NCI-H2196 treated with DMSO at 0.1 percent for 48 hours (cell line): ENCODE data around the gene RAB27B.
"Not testable (repeated sequence)": the region's sequence is repeated elsewhere in the genome, so short reads cannot be mapped to it uniquely, and the experiment has no call there.

ENCODE experiments used
- DNase-seq: peaks from one replicate; lab custom pipeline; 2025; ENCODE audit not compliant: unreplicated experiment; lab: John Stamatoyannopoulos, UW

RAB27B gene, protein sequence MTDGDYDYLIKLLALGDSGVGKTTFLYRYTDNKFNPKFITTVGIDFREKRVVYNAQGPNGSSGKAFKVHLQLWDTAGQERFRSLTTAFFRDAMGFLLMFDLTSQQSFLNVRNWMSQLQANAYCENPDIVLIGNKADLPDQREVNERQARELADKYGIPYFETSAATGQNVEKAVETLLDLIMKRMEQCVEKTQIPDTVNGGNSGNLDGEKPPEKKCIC

DNA sequence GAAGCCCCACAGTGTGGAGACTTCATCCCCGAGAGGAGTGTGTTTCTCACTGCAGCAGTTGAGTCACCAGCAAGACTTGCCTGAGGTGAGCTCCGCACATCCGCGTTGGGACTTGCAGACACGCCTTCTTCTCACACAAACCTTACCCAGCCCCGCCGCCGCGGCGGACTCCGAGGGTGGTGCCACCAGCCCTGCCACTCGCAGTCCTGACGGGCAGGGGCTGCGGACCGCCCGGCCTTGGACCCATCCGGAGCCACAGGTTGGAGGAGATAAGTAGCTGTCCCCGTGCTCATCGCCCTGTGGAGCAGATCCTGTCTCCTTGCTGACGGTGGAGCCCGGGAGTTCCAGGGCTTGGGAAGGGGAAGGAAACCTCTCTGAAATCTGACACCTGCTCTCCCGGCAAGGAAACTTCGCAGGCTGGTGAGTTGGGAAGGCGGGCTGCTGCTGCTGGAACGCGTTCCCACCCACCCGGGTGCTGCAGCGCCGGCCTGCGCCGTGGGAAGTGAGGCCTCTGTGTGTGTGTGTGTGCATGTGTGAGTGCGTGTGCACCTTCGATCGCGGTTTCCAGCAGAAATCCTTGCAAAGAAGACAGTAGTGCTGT is at the start of gene RAB27B:
TSS of gene RAB27B (plus strand) at position 197 of the 601 bp plus-strand sequence. CDS start 49,109 bp downstream, outside the sequence.
- DNase-seq = no peak

DNA sequence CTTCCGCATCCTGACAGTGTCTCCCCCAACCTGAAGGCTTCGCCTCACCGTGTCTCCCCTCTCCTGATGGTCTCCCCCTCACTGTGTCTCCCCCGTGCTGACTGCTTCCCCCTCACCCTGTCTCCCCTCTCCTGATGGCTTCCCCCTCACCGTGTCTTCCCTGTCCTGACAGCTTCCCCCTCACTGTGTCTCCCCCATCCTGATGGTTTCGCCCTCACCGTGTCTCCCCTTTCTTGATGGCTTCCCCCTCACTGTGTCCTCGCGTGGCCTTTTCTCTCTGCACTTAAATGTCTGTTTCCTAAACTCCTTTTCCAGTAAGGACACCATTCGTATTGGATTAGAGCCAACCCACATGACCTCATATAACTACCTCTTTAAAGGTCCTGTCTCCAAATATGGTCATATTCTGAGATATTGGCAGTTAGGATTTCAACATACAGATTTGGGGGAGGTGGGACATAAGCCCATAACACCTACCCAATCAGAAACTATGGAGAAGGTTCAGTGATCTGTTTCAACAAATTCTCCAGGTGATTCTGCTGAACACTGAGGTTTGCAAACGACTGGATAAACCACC is 47.9 kb upstream of the RAB27B start:
- DNase-seq = no peak

DNA sequence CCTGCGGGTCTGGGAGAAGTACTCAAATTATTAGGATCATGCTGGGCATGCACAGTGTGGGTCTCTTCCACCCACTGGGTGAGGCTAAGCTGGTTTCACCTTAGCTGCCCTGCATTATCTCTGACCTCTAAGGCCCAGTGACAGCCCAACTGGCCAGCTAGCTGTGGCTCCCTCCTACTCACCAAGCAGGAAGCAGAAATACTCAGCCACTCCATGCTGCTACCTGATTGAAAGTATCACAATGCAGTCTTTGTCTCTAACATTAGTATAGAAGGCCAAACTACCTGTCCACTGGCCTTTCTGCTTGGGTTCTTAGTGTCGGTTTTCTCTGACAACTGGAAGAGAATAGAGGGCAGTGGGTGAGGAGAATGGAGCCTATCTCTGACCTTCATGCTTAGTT is 47.3 kb upstream of the RAB27B start:
- no peak for DNase-seq

DNA sequence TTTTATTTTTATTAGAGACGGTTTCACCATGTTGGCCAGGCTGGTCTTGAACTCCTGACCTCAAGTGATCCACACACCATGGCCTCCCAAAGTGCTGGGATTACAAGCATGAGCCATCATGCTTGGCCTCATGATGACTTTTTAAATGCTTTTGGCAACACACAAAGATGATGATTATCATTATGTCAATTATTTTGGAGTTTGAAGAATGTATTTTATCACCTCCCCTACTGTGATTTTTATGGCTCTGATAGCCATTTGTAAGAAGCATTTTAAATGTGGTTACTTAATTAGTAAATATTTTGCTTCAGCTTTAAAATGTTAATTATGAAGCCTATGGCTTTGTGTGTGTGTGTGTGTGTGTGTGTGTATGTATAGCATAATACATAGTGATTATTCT is 45.1 kb upstream of the RAB27B start:
- no peak for DNase-seq

DNA sequence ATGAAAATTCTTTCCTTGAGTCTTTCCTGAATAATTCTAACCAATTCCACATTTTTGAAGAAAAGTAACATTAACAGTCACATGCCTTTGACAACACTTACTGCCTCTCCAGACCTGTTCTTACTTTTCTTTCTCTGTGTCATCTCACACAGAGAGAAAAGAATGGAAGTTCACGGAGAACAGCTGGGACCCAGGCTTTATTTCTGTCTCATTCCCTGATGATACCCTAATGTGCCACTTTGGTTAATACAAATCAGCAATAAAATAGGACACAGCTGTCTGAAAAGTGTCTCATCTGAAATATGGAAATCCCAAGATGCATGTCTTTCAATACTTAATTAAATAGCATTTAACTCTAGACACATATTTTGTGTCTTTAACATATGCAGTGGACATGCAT is 42.1 kb upstream of the RAB27B start:
- DNase-seq = no peak

DNA sequence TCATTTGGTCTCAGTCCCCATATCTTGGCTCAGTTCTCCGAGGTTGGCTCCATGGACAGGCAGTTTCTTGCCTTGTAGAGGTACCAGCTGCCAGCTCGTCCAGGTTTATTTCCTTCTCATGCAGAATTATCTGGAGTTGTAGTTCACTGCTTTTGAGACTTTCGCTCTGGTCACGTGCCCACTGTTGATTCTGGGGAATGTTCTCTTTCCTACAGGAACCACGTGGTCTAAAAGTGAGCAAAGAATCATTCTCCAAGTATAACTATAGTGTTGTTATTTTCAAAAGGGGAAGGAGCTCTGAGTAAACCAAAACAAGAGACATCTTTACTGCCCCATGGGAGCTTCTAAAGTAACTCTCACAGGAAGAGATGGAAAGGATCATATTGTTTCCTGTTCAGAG is 41.2 kb upstream of the RAB27B start:
- DNase-seq = no peak

DNA sequence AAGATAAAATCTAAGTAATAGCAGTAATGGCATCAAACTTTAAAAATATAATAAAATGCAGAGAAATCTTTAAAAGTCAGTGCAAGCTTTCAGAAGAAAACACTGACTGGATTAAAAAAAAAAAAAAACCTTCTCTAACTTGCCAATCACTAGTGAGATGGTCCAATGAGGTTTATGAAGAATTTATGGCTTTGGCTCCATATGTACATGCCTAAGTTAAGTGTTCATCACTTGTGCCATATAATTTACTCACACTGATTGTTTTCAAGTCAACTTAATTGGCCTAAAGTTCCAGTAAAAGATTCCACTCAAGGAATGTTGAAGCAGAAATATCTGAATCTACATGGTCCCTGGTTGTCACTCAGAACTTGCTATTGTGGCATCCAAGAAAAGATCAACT is 40.7 kb upstream of the RAB27B start:
- no peak for DNase-seq

DNA sequence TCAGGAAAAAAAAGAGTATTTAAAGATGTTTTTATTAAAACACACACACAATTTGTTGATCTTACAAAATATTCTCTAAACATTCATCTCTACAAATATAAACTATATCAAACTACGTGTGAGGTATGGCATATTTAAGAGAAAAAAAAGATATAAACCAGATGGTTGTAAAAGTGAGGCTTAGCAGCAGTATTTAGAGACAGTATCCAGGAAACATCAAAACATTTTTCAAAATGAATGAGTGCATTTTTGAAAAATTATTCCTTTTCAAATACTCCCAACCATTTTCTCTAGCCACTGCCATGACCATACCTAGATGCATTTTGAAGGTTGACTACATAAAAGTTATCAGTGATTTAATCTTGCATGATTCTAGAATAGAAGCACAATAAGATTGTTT is 38.2 kb upstream of the RAB27B start:
- no peak for DNase-seq

DNA sequence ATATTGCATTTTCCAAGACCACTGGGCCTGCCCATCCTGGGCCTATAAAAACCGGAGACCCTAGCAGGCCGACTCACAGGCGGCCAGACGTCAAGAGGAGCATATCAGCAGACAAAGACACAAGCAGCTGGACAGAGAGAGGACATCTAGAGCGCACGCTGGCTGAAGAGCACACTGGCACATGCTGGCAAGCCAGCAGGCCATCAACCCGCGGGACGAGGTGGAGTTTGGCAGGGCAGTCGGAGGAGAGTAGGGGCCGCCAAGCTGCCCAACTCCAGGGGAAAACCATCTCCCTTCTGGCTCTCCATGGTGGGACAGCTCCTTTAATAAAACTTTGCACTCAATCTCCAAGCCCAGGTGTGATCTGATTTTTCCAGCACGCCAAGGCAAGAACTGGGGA is 36.6 kb upstream of the RAB27B start:
- no peak for DNase-seq

DNA sequence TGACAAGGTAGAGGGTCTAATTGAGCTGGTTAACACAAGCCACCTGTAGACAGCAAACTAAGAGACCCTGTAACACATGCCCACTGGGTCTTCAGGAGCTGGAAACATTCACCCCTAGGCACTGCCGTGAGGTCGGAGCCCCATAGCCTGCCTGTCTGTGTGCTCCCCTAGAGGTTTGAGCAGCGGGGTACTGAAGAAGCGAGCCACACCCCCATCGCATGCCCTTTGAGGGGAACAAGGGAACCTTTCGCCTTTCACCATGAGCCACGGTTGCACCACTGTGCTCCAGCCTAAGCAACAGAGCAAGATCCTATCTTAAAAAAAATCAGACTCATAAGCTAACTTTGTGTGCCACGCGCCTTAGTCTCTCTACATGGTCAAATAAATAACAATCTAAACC is 36.2 kb upstream of the RAB27B start:
- no peak for DNase-seq

DNA sequence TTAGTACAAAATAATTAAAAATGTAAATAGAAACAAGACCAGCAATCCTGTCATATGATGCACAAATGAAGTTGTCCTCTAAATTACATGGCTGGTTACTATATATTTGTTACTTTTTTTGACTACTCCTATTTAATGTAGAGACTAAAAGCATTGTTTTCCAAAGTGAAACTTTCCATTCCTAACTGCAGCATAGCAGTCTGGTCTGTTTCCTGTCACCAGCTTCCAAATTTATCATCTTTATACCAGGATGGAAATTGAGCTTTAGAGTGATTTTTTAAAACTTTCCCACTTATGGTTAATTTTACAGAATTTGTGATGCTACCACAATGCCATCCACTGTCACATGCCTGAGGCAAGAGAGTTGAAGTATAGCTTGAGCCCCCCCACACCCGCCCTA is 33.5 kb upstream of the RAB27B start:
- no peak for DNase-seq

DNA sequence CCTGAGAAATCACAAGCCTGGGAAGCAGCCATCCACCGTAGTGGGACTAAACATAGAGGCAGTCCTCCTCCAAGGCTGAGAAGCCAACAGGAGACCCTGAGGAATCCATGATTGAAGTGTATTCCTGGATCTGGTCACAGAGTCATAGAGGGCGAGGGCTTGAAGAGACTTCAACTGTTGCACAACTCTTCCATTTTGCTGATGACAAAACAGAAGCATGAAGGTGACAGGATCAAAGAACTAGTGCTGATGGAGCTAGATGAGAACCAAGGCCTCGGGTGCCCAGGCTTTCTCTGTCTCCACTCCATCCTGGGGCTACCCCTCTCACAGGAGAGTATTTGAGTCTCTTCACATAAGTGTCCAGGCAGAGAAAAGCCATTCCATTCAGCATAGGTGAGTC is 30.1 kb upstream of the RAB27B start:
- DNase-seq = no peak

DNA sequence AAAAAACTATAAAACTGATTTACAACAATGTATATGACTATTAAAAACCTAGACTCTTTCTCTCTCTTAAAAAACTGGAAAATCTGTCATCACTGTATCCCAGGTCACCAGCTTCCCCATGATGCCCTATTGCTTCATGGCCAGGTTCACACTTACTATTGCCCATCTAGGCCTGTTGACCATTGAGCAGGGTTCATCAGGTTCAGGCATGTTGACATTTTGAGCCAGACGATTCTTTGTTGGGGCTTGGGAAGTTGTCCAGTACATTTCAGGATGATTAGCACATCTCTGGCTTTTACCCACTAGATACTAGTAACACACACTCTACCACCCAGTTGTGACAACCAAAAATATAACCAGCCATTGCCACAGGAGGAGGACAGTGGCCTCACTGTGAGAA is 26.9 kb upstream of the RAB27B start:
- DNase-seq = no peak

DNA sequence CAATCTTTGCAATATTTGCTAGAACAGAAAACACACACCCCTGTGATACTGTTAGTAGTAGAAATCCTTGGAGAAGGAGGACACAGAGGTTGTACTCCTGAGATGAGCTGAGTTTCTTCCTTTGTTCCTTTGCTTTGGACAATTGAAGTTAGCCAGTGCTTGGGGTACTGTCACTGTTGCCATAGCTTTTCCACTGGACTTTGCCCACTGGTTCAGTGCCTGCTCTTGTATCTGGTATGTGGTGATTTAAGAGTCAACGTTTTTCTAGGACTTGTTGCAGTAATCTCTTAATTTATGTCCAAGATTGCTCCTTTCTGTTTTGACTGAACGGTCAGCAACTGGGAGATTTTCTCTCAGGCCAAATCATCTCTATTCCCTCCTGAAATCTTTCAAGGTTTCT is 26.1 kb upstream of the RAB27B start:
- DNase-seq = no peak

DNA sequence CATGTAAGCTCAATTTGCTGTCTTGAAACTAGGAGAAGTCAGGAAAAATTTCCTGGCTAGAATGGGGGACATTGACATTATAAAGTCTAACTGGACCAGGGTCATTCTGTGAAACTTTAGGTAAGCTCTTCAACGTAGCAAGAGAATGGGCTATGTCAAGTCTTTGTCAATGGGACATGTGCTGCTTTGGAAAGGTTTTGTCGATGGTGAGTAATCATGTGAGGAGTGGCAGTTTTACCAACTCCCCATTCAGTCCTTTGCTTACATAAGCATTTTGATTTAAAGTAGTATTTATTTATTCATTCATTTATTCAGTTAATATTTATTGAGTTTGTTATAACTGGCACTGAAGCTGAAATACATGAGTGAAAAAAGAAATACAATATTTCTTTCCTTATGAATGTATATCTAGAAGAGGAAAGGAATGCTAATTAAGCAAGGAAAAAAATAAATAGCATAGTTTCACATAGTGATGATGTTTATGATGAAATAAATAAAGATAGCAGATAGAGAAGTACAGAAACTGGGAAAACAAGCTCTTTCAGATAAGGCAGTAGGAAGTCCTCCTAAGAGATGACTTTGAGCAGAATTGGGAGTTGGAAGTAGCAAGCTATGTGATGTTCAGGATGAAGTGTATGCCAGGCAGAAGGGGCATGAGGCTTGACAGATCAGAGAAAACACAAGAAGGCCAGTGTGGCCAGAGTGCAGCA is 25.4 kb upstream of the RAB27B start:
- DNase-seq = no peak

DNA sequence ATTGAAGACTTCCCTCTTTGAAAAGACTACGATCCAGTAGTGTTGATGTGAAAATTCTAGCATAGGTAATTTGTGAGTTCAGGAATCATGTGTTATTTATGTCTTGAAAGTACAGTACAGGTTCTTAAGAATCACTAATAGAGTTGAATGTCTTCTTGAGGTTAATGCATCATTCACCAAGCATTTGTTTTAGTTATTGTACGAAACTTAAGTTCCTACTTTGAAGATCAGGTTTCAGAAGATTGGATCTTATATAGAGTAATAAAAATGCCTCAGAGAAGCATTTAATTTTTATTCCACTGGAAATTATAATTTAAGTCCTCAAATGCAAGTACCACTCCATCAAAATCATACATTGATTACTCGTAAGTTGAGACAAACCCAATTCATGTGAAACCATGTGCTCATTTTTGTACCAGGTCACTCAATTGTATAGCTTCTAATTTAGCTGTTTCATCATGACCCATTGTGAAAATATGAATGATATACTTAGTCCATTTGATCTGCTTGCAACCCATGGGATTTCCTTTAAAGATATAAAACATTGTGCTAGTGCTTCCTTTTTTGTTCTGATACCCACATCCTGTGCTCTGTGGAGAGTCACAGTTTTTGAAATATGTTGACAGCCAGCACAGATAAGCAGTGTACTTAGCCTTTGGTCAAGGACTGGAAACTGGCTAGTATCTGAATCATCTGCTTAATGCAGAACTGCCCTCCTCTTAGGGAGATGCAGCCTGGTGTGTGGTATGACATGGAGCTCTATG is 22.5 kb upstream of the RAB27B start:
- DNase-seq = no peak

DNA sequence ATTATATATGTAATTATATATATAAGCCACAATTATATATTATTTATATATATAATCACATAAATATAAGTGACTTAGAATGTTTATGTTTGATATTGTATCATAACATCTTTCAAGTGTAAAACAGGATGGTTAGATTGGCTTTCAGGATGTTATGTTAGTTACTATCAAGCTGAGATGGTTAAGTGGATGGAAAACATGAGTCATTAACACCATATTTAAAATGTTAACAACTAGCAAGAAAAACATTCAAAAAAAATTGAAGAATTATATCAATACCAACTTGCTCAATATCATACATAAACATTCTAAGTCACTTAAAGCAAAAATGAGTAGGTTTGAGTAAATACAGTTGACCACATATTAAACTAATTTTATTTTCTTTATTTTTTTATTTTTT is 21.8 kb upstream of the RAB27B start:
- no peak for DNase-seq

DNA sequence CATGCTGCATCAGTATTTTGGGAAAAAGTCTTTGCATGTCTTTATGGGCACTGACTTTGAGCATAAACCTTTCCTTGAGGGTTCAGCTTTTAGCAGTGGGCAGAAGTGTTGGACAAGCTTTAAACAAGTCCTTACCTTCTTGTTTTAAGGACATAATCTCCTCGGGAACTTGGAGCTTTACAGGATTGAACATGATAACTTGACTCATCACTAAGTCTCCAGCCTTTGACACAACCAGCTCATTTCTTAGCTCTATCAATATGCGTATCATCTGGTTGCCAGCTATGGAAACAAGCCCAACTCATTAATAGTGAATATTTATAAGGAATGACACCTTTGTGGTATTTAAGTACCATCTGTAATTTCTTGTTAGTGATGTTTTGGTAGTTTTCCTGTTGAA is 21.0 kb upstream of the RAB27B start:
- DNase-seq = no peak

DNA sequence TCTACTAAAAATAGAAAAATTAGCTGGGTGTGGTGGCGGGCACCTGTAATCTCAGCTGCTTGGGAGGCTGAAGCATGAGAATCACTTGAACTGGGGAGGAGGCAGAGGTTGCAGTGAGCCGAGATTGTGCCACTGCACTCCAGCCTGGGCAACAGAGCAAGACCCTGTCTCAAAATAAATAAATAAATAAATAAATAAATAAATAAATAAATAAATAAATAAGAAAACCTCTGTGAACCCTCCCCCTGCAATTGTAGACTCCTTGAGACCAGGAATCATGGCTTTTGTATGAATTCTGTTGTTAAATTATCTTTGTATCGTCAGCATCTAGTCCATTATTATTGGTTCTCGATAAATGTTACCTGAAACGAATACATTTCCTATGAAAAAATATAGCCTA is 17.6 kb upstream of the RAB27B start:
- DNase-seq = not testable (repeated sequence)

DNA sequence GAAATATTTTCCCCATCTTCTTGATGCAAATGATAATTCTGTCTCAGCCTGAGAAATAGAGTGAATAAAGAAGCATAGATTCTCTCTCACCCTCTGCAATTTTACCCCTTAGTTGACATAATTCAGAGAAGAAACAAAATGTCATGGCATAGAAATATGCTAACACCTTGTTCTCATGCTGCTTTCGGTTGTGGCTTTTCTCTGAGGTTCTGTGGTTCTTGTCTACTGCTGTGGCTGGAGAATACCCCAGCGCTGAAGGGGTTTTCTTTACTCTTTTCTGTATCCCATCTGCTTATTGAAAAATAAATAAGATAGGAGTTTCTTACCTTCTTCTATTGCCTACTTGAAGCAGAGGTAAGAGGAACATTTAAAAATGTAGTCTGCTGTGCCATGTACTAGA is 15.4 kb upstream of the RAB27B start:
- DNase-seq = no peak

DNA sequence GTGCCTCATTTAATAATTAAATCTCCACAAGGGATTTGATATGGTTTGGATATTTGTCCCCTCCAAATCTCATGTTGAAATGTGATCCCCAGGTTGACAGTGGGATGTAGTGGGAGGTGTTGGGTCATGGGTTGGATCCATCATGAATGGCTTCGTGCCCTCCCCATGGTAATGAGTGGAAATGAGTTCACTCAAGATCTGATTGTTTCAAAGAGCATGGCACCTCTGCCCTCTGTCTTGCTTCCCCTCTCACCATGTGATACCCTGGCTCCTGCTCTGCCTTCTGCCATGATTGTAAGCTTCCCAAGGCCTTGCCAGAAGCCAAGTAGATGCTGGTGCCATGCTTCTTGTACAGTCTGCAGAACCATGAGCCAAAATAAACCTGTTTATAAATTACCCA is 15.0 kb upstream of the RAB27B start:
- no peak for DNase-seq
